ENCODE results near the gene TMEM236. TPM values are rescaled to one million over a fixed set of nuclear protein-coding genes. Genes with fewer than 3 reads are reported as not detected.
"Not testable (repeated sequence)": the region's sequence is repeated elsewhere in the genome, so short reads cannot be mapped to it uniquely, and the experiment has no call there.

The TMEM236 gene
- polyA plus RNA-seq, 1 donor = 34.3 TPM

DNA sequence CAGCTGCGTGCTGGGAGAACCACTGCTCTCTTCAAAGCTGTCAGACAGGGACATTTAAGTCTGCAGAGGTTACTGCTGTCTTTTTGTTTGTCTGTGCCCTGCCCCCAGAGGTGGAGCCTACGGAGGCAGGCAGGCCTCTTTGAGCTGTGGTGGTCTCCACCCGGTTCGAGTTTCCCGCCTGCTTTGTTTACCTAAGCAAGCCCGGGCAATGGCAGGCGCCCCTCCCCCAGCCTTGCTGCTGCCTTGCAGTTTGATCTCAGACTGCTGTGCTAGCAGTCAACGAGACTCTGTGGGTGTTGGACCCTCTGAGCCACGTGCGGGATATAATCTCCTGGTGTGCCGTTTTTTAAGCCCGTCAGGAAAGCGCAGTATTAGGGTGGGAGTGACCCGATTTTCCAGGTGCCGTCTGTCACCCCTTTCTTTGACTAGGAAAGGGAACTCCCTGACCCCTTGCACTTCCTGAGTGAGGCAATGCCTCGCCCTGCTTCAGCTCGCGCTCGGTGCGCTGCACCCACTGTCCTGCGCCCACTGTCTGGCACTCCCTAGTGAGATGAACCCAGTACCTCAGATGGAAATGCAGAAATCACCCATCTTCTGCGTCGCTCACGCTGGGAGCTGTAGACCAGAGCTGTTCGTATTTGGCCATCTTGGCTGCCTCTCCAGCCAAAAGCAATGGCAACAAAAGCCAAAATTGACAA lies 29.5 kb upstream of the TMEM236 start:
- not testable (repeated sequence) for H3K4me3 ChIP-seq (ENCODE audit: low read length); H3K27me3 ChIP-seq (ENCODE audit: control insufficient read depth, insufficient read depth, low read length); H3K9me3 ChIP-seq (ENCODE audit: control insufficient read depth, low read depth, low read length); H3K27ac ChIP-seq (ENCODE audit: low read length); H3K4me1 ChIP-seq (ENCODE audit: control insufficient read depth, insufficient read depth, low read length); DNase-seq; H3K36me3 ChIP-seq (ENCODE audit: control insufficient read depth, insufficient read depth, low read length)
- WGBS (ENCODE audit: insufficient coverage, low lambda C conversion rate) = no CpG with 5 or more reads among the region's 25 CpGs

GRCh38 chr10:17725703-17726102 lies 26.3 kb upstream of the TMEM236 start:
- Histone ChIP-seq H3K4me3 (ENCODE audit: low read length) (no peak overlapping the region), H3K27me3 (ENCODE audit: control insufficient read depth, insufficient read depth, low read length) (no peaks in the 10 kb centered on the region), H3K4me1 (ENCODE audit: control insufficient read depth, insufficient read depth, low read length) (no peaks in the 10 kb centered on the region), H3K27ac (ENCODE audit: low read length) (no peak overlapping the region), H3K36me3 (ENCODE audit: control insufficient read depth, insufficient read depth, low read length) (peaks cover 3% of the 10 kb centered on the region), H3K9me3 (ENCODE audit: control insufficient read depth, low read depth, low read length) (peaks cover 6% of the 10 kb centered on the region)
- WGBS (ENCODE audit: insufficient coverage, low lambda C conversion rate) = 94% methylated on average over 4 of the region's 7 CpGs
- DNase-seq = no peak

- Histone ChIP-seq H3K27me3 (ENCODE audit: control insufficient read depth, insufficient read depth, low read length) (no peaks in the 10 kb centered on the region), H3K4me1 (ENCODE audit: control insufficient read depth, insufficient read depth, low read length) (no peaks in the 10 kb centered on the region), H3K9me3 (ENCODE audit: control insufficient read depth, low read depth, low read length) (no peaks in the 10 kb centered on the region), H3K27ac (ENCODE audit: low read length) (no peak overlapping the region), H3K4me3 (ENCODE audit: low read length) (no peak overlapping the region), H3K36me3 (ENCODE audit: control insufficient read depth, insufficient read depth, low read length) (no peaks in the 10 kb centered on the region)
- DNase-seq = no peak
- WGBS (ENCODE audit: insufficient coverage, low lambda C conversion rate) = no CpG with 5 or more reads among the region's 6 CpGs
Measured at GRCh38 chr10:17729630-17730029, 22.4 kb upstream of the TMEM236 start.

- H3K4me1 ChIP-seq (ENCODE audit: control insufficient read depth, insufficient read depth, low read length) = no peaks in the 10 kb centered on the region
- H3K9me3 ChIP-seq (ENCODE audit: control insufficient read depth, low read depth, low read length) = no peaks in the 10 kb centered on the region
- H3K27me3 ChIP-seq (ENCODE audit: control insufficient read depth, insufficient read depth, low read length) = no peaks in the 10 kb centered on the region
- no peak overlapping the region for H3K4me3 ChIP-seq (ENCODE audit: low read length)
- no peak overlapping the region for H3K27ac ChIP-seq (ENCODE audit: low read length)
- WGBS (ENCODE audit: insufficient coverage, low lambda C conversion rate) = 100% methylated on average over 1 of the region's 8 CpGs
- H3K36me3 ChIP-seq (ENCODE audit: control insufficient read depth, insufficient read depth, low read length) = no peaks in the 10 kb centered on the region
- DNase-seq = no peak
Measured at GRCh38 chr10:17730667-17731066, 21.3 kb upstream of the TMEM236 start.

GRCh38 chr10:17731331-17732020 lies 20.5 kb upstream of the TMEM236 start:
- DNase-seq = peak in 1 of 2 donors; percentile 38
- Histone ChIP-seq H3K9me3 (ENCODE audit: control insufficient read depth, low read depth, low read length) (no peaks in the 10 kb centered on the region), H3K4me3 (ENCODE audit: low read length) (no peak overlapping the region), H3K27ac (ENCODE audit: low read length) (no peak overlapping the region), H3K36me3 (ENCODE audit: control insufficient read depth, insufficient read depth, low read length) (no peaks in the 10 kb centered on the region), H3K4me1 (ENCODE audit: control insufficient read depth, insufficient read depth, low read length) (no peaks in the 10 kb centered on the region), H3K27me3 (ENCODE audit: control insufficient read depth, insufficient read depth, low read length) (no peaks in the 10 kb centered on the region)
- WGBS (ENCODE audit: insufficient coverage, low lambda C conversion rate) = 0% methylated on average over 1 of the region's 4 CpGs

GRCh38 chr10:17733620-17734019 lies 18.4 kb upstream of the TMEM236 start:
- H3K36me3 ChIP-seq (ENCODE audit: control insufficient read depth, insufficient read depth, low read length) = no peaks in the 10 kb centered on the region
- H3K4me3 ChIP-seq (ENCODE audit: low read length) = no peak overlapping the region
- no peaks in the 10 kb centered on the region for H3K9me3 ChIP-seq (ENCODE audit: control insufficient read depth, low read depth, low read length)
- WGBS (ENCODE audit: insufficient coverage, low lambda C conversion rate) = no CpG with 5 or more reads among the region's 6 CpGs
- H3K27ac ChIP-seq (ENCODE audit: low read length) = no peak overlapping the region
- DNase-seq = no peak
- H3K4me1 ChIP-seq (ENCODE audit: control insufficient read depth, insufficient read depth, low read length) = no peaks in the 10 kb centered on the region
- H3K27me3 ChIP-seq (ENCODE audit: control insufficient read depth, insufficient read depth, low read length) = no peaks in the 10 kb centered on the region

GRCh38 chr10:17734432-17735080 lies 17.4 kb upstream of the TMEM236 start:
- H3K27ac ChIP-seq (ENCODE audit: low read length) = no peak overlapping the region
- H3K4me3 ChIP-seq (ENCODE audit: low read length) = no peak overlapping the region
- no peaks in the 10 kb centered on the region for H3K36me3 ChIP-seq (ENCODE audit: control insufficient read depth, insufficient read depth, low read length)
- H3K27me3 ChIP-seq (ENCODE audit: control insufficient read depth, insufficient read depth, low read length) = no peaks in the 10 kb centered on the region
- no peaks in the 10 kb centered on the region for H3K4me1 ChIP-seq (ENCODE audit: control insufficient read depth, insufficient read depth, low read length)
- WGBS (ENCODE audit: insufficient coverage, low lambda C conversion rate) = 100% methylated on average over 1 of the region's 9 CpGs
- DNase-seq = no peak
- H3K9me3 ChIP-seq (ENCODE audit: control insufficient read depth, low read depth, low read length) = no peaks in the 10 kb centered on the region

GRCh38 chr10:17735166-17735941 lies 16.6 kb upstream of the TMEM236 start:
- 83% methylated on average over 1 of the region's 15 CpGs for WGBS (ENCODE audit: insufficient coverage, low lambda C conversion rate)
- no peaks in the 10 kb centered on the region for H3K4me1 ChIP-seq (ENCODE audit: control insufficient read depth, insufficient read depth, low read length)
- no peaks in the 10 kb centered on the region for H3K36me3 ChIP-seq (ENCODE audit: control insufficient read depth, insufficient read depth, low read length)
- H3K27me3 ChIP-seq (ENCODE audit: control insufficient read depth, insufficient read depth, low read length) = no peaks in the 10 kb centered on the region
- no peaks in the 10 kb centered on the region for H3K9me3 ChIP-seq (ENCODE audit: control insufficient read depth, low read depth, low read length)
- no peak overlapping the region for H3K27ac ChIP-seq (ENCODE audit: low read length)
- H3K4me3 ChIP-seq (ENCODE audit: low read length) = no peak overlapping the region
- DNase-seq = no peak

- DNase-seq = no peak
- 100% methylated on average over 1 of the region's 2 CpGs for WGBS (ENCODE audit: insufficient coverage, low lambda C conversion rate)
- Histone ChIP-seq H3K9me3 (ENCODE audit: control insufficient read depth, low read depth, low read length) (no peaks in the 10 kb centered on the region), H3K4me3 (ENCODE audit: low read length) (no peak overlapping the region), H3K27ac (ENCODE audit: low read length) (no peak overlapping the region), H3K4me1 (ENCODE audit: control insufficient read depth, insufficient read depth, low read length) (no peaks in the 10 kb centered on the region), H3K36me3 (ENCODE audit: control insufficient read depth, insufficient read depth, low read length) (no peaks in the 10 kb centered on the region), H3K27me3 (ENCODE audit: control insufficient read depth, insufficient read depth, low read length) (no peaks in the 10 kb centered on the region)
Measured at GRCh38 chr10:17736223-17736622, 15.8 kb upstream of the TMEM236 start.

Measured in large intestine (tissue), 3 donors.